ENCODE measurements around the gene CHRNA9. TPM values are rescaled to one million over a fixed set of nuclear protein-coding genes. Genes with fewer than 3 reads are reported as not detected.

Gene CHRNA9
- total RNA-seq, 2 experiments from 2014 or later = 0.08 to 0.21 TPM

DNA sequence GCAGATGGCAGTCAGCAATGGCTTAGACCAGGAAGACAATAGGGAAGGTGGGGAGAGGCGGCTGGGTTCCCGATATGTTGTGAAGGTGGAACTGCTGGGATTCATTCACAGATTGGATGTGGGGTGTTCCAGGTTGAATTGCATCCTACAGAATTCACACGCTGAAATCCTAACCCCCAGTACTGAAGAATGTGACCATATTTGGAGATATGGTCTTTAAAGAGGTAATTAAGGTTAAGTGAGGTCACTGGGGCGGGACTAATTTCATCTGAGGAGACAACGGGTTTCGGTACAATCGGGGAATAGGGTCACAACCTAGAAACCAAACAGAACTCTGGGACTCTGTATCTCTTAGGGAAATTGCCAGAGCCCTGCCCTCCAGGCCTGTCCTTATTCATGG lies 5.3 kb upstream of the CHRNA9 start:
- POLR2A ChIA-PET = no interaction called here
- CTCF ChIA-PET = no interaction called here

DNA sequence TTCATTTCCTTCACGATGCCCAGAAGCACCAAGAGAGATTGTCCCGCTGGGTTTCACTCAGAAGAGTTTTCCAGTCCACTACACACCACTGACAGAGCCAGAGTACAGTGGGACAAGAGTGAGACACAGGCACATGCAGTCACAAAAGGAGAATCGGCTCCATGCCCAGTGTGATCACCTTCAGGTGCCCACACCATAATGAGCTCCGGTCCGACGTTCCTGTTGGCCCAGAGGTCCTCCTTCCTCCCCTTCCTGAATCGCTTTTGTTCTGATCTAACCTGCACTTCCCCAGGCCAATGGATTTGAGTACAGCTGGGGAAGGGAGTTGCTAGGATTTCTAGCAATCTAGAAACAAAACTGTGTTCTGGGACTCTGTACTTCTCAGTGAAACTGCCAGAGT lies 4.6 kb upstream of the CHRNA9 start:
- POLR2A ChIA-PET = no interaction called here

DNA sequence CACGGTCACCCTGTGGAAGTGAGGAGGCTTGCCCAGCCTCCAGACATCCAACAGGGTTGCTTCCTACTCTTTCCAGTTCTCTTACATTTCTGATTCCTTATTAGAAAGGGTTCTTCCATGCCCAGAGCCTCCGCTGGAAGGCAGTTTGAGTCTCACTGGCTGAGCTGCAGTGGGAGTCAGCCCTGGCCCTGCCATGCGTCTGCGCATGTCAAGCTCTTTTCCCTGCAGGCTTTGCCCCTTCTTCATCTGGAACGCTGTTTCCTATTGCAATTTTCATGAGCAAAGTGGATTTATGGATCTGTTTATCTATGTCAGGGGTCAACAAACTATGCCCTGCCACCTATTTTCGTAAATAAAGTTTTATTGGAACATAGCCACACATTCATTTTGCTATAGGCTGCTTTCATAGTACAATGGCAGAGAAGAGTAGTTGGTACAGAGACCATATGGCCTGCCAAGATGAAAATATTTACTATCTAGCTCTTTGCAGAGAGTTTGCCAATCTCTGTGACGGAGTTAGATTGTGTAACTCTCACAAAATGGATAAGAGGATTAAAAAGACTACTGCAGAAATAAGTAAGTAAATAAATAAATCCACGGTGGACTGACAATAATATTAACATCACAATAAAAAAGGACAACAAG lies 3.9 kb upstream of the CHRNA9 start:
- ChIA-PET CTCF (interaction anchor here (0.6 kb wide), 1 partner anchor 342 kb away, joined by 3 read pairs; no protein-coding TSS in a partner anchor), POLR2A (no interaction called here)

More for the DNA sequence above, 4.6 kb upstream of the CHRNA9 start:
- CTCF ChIA-PET = no interaction called here

DNA sequence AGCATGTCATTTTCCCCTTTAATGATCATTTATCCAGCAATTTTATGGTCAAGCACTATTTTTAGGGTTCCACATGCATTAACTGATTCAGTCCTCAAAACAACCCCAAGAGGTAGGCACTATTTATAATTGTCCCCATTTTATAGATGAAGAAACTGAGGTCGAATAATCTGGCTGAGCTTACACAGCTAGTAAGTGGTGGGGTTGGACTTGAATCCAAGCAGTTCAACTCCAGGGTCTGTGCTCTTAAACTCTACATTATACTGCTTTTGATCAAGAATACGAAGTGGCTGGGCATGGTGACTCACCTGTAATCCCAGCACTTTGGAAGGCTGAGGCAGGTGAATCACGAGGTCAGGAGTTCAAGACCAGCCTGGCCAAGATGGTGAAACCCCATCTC lies 3.2 kb upstream of the CHRNA9 start:
- CTCF ChIA-PET = interaction anchor here (0.6 kb wide), 1 partner anchor 341 kb away, joined by 3 read pairs; no protein-coding TSS in a partner anchor
- POLR2A ChIA-PET = no interaction called here

DNA sequence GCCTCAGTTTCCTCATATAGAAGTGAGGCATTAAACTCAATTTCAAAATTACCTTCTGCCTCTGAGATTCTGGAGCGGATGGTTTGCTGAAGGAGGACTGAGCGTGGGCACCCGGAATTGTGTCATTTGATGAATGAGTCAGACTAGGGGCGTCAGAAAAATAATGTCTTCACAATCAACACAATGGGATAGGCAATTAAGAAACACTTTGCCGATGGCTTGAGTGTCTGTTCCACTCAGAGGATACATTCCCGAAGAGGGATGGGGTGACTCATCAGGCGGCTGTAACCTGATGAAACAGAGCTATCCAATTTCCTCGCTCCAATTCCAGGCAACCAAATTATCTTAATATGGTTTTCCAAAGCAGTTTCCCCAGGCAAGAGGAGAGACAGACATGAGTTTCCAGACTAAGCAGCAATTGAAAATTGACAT lies 1.2 kb upstream of the CHRNA9 start:
- POLR2A ChIA-PET = no interaction called here
- CTCF ChIA-PET = interaction anchor here (1.1 kb wide), 1 partner anchor 17 kb away, joined by 4 read pairs; no protein-coding TSS in a partner anchor

DNA sequence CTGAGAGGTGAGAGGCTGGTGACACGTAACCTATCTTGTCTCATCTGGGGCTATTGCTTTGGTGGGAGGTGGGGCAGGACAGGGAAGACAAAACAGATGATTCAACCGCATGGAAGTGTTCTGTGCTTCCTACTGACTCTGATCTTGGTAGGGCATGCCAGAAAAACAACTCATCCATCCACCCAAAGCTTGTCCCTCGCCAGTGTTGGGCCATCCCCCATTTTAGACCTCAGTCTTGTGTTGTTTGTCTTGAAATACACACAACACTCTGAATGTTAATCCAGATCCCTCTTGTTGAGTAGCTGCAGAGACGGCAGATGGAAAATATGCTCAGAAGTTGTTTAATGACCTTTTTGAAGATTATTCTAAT lies 377 bp downstream of the CHRNA9 start:
- ChIA-PET POLR2A (no interaction called here), CTCF (no interaction called here)

DNA sequence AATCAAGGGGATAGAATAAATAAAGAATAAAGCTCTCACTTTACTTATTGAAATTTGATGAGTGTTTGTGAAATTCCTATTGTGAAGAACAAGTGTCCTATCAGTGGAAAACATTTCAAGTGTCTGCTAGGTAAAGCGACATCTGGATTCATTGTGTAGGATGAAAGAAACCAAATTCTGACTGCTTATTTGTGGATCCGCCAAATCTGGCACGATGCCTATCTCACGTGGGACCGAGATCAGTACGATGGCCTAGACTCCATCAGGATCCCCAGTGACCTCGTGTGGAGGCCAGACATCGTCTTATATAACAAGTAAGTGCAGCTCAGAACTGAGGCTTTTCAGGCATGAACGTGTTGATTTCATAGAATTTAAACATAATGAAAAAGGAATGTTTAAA lies 1.9 kb downstream of the CHRNA9 start:
- ChIA-PET CTCF (interaction anchor here (1.1 kb wide), 1 partner anchor 12 kb away, joined by 4 read pairs; no protein-coding TSS in a partner anchor), POLR2A (no interaction called here)

DNA sequence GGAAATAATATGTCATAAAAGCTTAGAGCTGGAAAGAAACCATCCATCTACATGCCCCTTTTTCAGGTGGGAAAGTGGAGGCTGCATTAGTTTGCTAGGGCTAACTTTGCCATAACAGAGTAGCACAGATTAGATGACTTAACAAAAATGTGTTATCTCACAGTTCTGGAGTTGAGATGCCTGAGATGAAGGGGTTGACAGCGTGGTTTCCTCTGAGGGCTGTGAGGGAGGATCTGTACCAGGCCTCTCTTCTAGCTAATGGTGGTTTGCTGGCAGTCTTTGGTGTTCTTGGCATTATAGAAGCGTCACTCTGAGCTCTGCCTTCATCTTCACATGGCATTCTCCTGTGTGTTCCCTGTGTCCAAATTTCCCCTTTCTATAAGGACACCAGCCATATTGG lies 2.4 kb downstream of the CHRNA9 start:
- POLR2A ChIA-PET = no interaction called here
- CTCF ChIA-PET = interaction anchor here (0.6 to 1.1 kb wide), 2 partner anchors 12 to 385 kb away, joined by 3 to 4 read pairs; no protein-coding TSS in a partner anchor

DNA sequence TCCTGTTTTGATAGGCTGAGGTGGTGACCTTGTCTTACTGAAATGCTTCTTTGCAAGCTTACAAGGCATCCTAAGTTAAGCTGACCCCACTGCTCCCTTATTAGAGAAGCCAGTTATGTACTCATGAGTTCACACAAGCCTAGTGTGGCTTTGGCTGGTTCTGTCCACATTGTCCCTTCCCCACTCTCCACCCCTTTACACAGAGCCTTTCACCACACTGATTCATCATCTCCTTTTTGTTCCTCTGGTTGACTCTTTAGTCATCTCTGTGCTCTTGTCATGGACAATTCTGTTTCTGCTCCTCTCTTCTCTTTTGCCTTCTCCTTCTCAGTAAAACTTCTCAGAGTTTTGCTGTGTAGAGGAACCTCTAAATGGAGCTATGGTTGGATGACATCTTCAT lies 4.9 kb downstream of the CHRNA9 start:
- ChIA-PET CTCF (interaction anchor here (0.9 kb wide), 1 partner anchor 15 kb away, joined by 4 read pairs; no protein-coding TSS in a partner anchor), POLR2A (no interaction called here)

DNA sequence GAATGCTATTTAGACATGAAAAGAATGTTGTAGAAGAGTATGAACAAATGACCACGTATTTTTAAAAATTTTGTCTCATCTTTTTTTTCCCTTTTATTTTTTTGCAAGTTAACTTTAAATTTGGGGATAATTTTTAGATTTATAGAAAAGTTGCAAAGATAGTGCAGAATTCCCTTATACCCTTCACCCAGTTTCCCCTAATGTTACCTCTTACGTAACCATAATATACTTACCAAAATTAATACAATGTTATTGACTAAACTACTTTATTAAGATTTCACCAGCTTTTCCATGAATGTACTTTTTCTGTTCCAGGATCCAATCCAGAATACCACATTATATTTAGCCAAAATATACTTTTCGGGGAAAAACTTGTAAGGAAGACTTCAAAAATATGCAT lies 12.3 kb downstream of the CHRNA9 start:
- ChIA-PET CTCF (no interaction called here), POLR2A (no interaction called here)

DNA sequence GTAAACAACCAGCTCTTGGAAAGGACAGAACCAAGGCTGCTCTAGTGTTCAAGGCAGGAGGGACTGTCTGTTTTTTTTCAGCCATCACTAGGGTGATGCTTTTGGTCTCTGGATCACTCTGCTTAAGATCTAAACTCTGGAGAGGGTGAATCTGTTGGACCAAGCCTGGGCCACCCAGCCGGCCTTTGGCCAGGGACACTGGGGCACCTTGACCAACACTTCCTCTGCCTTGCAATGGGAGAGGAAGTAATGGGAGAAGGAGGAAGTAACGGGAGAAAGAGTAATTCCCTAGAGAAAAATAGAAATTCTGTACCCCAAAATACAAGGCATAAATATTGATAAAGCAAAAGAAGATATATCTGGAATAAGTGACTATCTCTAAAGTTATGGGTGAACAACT lies 12.9 kb downstream of the CHRNA9 start:
- ChIA-PET POLR2A (no interaction called here), CTCF (no interaction called here)

DNA sequence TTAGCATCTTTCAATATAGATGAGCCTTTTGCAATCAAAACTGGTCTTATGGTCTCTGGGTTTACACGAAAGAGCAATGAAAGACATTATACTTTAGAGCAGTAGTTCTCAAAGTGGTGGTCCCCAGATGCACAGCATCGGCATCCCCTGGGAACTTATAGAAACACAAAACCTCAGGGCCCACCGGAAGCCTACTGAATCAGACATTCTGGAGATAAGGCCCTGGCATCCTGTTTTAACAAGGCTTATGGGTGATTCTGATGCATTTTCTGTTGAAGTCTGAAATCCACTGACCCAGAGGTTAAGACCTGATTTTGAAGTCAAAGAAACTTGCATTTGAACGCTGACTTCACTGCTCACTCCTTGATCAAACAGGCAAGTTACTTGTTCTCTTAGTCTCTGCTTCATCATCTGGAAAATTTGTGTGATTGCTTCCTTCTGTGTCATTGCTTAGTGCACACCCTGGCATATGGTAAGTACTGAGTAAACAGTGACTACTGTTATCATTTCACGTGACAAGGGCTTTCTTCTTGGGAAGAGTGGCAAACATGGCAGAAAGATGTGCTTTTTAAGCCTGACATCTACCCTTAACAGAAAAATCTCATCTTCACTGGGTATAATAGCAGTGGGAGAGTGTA lies 14.5 kb downstream of the CHRNA9 start:
- ChIA-PET POLR2A (no interaction called here), CTCF (interaction anchor here (0.6 kb wide), 1 partner anchor 469 kb away, joined by 4 read pairs; no protein-coding TSS in a partner anchor)

DNA sequence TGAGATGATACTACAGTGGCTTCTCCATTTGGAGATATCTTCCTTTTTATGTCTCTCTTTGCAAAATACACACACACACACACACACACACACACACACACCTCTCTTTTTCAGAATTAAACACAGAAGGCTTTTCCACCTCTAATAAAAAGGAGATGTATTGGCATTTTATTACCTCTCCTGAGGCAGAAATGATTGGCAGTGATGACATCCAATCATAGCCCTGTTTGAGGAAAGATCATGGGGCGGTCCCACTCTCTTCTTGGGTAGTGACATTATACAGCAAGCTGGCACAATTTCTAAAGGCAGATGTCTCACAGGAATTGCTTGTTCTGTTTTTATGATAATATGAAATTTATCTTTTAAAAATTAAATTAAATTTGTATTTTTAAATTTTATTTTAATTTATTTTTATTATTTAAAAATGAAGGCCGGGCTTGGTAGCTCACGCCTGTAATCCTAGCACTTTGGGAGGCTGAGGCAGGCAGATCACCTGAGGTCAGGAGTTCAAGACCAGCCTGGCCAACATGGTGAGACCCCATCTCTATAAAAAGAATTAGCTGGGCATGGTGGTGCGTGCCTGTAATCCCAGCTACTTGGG lies 15.6 kb downstream of the CHRNA9 start:
- ChIA-PET CTCF (interaction anchor here (0.6 kb wide), 1 partner anchor 468 kb away, joined by 4 read pairs; no protein-coding TSS in a partner anchor), POLR2A (no interaction called here)

DNA sequence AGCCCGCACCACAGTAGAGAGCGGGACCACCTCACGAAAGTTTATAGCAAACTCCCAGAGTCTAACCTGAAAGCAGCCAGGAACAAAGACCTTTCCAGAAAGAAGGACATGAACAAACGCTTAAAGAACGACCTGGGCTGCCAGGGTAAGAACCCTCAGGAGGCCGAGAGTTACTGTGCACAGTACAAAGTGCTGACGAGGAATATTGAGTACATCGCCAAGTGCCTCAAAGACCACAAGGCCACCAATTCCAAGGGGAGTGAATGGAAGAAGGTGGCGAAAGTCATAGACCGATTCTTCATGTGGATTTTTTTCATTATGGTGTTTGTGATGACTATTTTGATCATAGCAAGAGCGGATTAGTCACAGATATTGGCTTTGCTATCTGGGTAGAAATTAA lies 19.0 kb downstream of the CHRNA9 start:
- ChIA-PET CTCF (no interaction called here), POLR2A (no interaction called here)

DNA sequence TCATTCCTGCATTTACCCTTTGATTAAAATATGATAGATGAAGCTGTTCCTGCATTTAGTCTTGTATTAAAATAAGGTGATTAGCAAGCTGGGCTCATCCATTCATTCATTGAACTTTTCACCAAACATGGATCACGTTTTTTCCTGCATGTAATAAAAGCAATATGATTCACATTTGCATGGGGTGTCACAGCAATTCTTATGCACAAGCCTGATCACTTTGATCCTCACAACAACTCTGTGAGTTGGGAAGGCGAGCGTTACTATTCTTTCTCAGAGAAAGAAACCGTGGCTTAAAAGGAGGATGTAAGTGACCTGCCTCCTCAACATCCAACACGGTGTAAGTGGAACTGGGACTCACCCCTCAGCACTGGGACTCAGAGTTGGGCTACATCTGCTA lies 20.0 kb downstream of the CHRNA9 start:
- ChIA-PET POLR2A (no interaction called here), CTCF (no interaction called here)

DNA sequence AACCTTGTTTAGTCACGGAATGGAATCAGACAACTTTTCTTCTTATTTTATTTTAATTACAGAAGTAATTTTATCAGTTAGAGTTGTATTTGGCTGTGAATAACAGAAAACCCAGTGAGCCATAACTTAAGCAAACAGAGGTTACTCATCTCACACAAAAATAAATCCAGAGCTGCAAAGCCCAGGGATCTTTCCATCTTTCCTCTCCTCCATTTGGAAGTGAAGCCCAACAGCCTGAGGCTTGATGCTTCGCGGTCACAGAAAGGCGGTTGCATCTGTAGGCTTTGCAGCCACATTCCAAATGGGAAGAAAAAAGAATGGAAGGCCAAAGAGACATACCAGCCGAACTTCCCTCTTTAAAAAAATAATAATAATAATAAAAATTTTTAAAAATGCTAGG lies 22.6 kb downstream of the CHRNA9 start:
- CTCF ChIA-PET = no interaction called here

DNA sequence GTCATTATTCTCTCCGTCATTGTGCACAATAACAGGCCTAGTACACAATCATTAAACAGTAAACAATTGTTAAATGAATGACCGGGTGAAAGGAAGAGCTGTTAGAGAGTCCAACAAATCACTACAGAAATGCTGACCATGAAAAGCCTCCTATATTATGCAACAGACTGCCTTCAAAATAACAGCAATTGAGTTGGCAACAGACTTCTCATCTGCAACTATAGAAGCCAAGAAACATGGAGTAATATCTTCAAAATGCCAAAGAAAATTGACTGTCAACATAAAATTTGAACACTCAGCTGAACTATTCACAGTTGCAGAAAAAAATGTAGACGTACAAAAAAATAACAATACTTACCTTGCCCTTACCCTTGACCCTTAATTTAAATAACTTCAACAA lies 26.2 kb downstream of the CHRNA9 start:
- ChIA-PET POLR2A (no interaction called here), CTCF (interaction anchor here (0.9 kb wide), 1 partner anchor 67 kb away, joined by 3 read pairs; no protein-coding TSS in a partner anchor)

More for the DNA sequence above, 22.6 kb downstream of the CHRNA9 start:
- POLR2A ChIA-PET = no interaction called here

DNA sequence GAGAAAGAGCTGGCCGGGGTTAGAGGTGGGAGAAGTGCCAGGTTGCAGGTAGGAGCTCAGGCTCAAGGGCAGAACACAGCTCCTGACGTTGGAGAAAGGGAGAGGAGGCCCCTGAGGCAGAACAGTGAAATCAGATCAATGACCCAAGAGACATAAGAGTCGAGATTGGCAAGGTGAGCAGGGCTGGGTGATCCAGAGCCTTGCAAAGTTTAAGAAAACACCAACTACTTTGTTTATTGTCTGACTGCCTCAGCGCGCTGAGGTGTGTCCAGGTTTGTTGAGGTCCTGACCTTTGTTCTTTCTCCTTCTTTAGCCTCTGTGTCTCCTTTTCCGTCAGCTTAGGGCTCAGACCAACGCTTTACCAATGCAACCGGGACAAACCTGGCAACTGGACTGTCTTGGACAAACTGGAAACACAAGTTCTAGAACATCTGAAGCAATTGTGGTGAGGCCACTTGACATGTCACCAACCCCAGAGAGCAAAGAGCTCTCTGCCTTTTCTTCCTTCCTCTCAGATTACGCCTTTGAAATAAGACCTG lies 28.3 kb downstream of the CHRNA9 start:
- ChIA-PET POLR2A (no interaction called here), CTCF (no interaction called here)

DNA sequence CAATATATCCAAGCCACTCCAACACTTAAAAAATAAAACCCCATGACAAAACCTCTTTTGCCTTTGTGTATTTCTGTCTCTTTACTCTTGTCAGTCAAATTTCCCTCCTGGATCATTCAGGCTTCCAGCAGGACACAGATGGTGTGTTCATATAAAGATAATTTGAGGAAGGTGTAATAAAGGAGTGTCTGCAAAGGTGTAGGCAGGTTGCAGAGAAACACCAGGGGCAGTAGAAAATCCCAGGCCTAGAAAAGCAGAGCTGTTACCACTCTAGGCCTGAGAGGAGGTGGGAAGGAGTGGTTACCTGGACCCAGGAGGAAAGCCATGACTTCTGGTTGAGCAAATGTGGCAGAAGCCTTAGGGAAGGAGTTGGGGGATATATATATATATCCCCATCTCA lies 28.8 kb downstream of the CHRNA9 start:
- ChIA-PET POLR2A (no interaction called here), CTCF (no interaction called here)

DNA sequence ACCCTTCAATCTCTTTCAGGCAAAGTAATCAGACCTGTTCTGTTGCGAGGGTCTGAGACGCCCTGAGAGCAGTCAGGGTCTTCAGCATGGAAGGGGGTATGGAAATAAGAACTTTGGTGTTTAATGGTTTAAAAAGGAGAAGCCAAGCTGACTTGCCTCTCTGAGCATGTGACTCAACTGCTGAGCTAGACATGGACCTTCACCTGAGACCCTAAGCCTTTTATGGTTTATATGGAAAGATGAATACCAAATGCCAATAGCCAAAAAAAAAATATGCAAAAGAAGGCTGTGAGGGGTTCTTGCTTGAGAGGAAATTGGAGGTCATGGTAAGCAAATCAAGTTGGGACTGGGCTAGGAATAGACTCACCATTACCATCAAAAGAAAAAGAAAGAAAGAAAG lies 30.6 kb downstream of the CHRNA9 start:
- POLR2A ChIA-PET = no interaction called here
- CTCF ChIA-PET = no interaction called here

DNA sequence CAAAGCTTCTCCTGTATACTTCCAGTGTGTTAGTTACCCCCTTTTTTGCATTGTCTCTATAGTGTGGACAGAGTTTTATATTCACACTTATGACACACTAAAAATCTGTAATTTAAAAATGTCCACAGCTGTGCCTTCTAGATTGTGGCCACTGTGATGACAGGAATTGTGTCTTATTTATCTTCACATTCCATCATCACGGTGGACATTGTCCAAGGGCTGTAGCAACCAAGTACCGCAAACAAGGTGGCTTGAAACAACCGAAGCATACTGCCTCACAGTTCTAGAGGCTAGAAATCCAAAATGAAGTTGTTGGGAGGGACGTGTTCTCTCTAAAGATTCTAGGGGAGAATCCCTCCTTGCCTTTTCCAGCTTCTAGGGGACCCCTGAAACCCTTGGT lies 32.3 kb downstream of the CHRNA9 start:
- ChIA-PET POLR2A (no interaction called here), CTCF (no interaction called here)
